Spleen (tissue), 11 donors: ENCODE measurements around the gene IQGAP2. TPM values are rescaled to one million over a fixed set of nuclear protein-coding genes. Genes with fewer than 3 reads are reported as not detected.

Source experiments
- DNase-seq: peaks from one replicate; pipeline ENCODE4 v3.0.0-alpha.2; 2020
- H3K27ac ChIP-seq, 8 donors: fragments of 200-600 bp; sonication (generic) in 7 of 8; 1 replicate in 4 of 8; 2 replicates in 4 of 8; pipeline versions ENCODE4 v1.5.0 to v1.8.0; 2016 to 2021; ENCODE audit warnings: inconsistent platforms in 4 of 8, mild to moderate bottlenecking in 4 of 8, moderate library complexity in 1 of 8
- H3K27me3 ChIP-seq, 7 donors: fragments of 200-600 bp; sonication (generic) in 6 of 7; replicated peaks in 1 of 7; 1 replicate in 4 of 7; 2 replicates in 3 of 7; pipeline versions ENCODE4 v1.5.0 to v1.8.0; 2016 to 2021; ENCODE audit warnings: inconsistent platforms in 3 of 7, mild to moderate bottlenecking in 1 of 7
- H3K36me3 ChIP-seq, 6 donors: fragments of 200-600 bp; sonication (generic) in 5 of 6; 1 replicate in 4 of 6; 2 replicates in 2 of 6; pipeline versions ENCODE4 v1.5.0 to v1.8.0; 2016 to 2021; ENCODE audit warnings: inconsistent platforms in 2 of 6
- H3K4me1 ChIP-seq, 6 donors: fragments of 200-600 bp; sonication (generic) in 5 of 6; 1 replicate in 3 of 6; 2 replicates in 3 of 6; pipeline versions ENCODE4 v1.5.0 to v1.8.0; 2016 to 2021; ENCODE audit warnings: inconsistent platforms in 3 of 6
- H3K4me3 ChIP-seq, 8 donors: fragments of 200-600 bp; sonication (generic) in 7 of 8; 1 replicate in 4 of 8; 2 replicates in 4 of 8; pipeline versions ENCODE4 v1.5.0 to v1.8.0; 2016 to 2021; ENCODE audit warnings: inconsistent platforms in 4 of 8, mild to moderate bottlenecking in 4 of 8, moderate library complexity in 2 of 8
- H3K9me3 ChIP-seq, 8 donors: fragments of 200-600 bp; sonication (generic) in 7 of 8; 1 replicate in 4 of 8; 2 replicates in 4 of 8; pipeline versions ENCODE4 v1.5.0 to v1.8.0; 2016 to 2021; ENCODE audit warnings: inconsistent platforms in 4 of 8
- CTCF ChIP-seq, 11 experiments: fragments of 200-600 bp in 7 of 11; fragments of 450-650 bp in 4 of 11; sonication (generic) in 4 of 11; IDR thresholded peaks in 8 of 11; conservative IDR thresholded peaks in 3 of 11; 1 replicate in 7 of 11; 2 replicates in 4 of 11; pipeline versions ENCODE4 v1.4.0 to v1.8.0; 2016 to 2021; ENCODE audit warnings: antibody characterized with exemption in 11 of 11, inconsistent platforms in 4 of 11, mild to moderate bottlenecking in 1 of 11
- POLR2A ChIP-seq, 3 donors: fragments of 450-650 bp; IDR thresholded peaks; one replicate each; pipeline ENCODE4 v1.5.1; 2017; ENCODE audit warnings: antibody characterized with exemption in 3 of 3, mild to moderate bottlenecking in 1 of 3
- POLR2AphosphoS5 ChIP-seq, 3 donors: sonication (generic); formaldehyde crosslinking; IDR thresholded peaks; one replicate each; pipeline ENCODE4 v1.5.1; 2017; ENCODE audit warnings: antibody characterized with exemption in 3 of 3
- WGBS, 5 donors: extraction: QIAGEN DNeasy Blood & Tissue Kit in 3 of 5; methylation state at CpG; one replicate each; pipeline versions ENCODE4 v1.1.5 to v1.1.7; 2013 to 2018; 5-methylcytosine and 5-hydroxymethylcytosine counted together
- intact Hi-C: fragments of 100-400 bp; cut with DNase I; formaldehyde crosslinking; loops from one replicate; pipeline ENCODE4 v1.15.0; 2023; ENCODE audit warnings: low total_unique reads
- polyA plus RNA-seq, 3 donors: library from polyadenylated mRNA; stranded (reverse); fragments of 200-250 nt; gene quantifications; one replicate each; pipeline ENCODE4 v1.2.1, GENCODE V29; 2013
- total RNA-seq, 7 donors: library from RNA; depleted of rRNA in 3 of 7; stranded (reverse); fragments of >200 nt in 3 of 7; fragmentation: NEBNext Ultra II Directional in 4 of 7; extraction: Animal tissue kit (Norgen Biotek cat#: 25700) in 4 of 7; gene quantifications; one replicate each; pipeline versions ENCODE4 v1.1.0 to v1.2.1, GENCODE V29; 2016 to 2021
- donor health status: healthy with polysubstance abuse.
- donor health status: DM: no; HTN: no; CAD: no; lungs with moderate emphysema.
- donor health status: DM: no; HTN: no; CAD: no.
- donor health status: Bipolar disorder and iron deficiency.
- donor health status: healthy.
- donor health status: DM: no; HTN: no; CAD: no.
- donor health status: DM: yes; HTN: yes; CAD: no.

Gene IQGAP2
- total and polyA plus RNA-seq, 10 donors, result 9.3 to 83.6 (median 52.8) TPM

DNA sequence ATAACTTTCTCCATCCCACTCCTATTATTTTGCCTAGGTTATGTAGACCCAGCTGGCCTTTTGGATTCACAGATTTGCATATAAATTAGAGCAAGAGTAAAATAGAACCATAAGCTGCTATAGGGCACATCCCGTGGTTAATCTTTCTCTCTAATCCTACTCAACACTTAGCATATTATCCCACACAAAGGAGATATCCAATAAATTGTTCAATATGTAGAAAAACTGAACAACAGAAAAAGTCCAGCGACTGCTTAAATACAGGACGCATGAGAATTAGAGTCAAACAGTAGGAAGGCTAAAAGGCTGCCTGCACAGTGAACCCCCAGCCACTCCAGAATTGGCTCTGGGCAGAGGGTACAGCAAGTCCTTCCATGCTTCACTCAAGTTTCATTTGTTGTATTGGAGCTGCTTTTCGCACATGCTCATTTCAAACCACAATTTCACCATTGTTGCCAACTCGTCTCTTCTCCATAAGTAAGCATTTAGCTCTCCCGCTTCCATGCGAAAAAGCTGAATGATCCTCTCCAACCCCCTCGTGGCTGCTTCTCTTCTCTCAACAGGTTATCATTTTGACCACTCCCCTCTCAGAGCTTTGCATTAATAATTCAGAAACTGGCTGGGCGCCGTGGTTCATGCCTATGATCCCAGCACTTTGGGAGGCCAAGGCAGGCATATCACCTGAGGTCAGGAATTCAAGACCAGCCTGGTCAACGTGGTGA lies 14.1 kb upstream of the IQGAP2 start:
- Histone ChIP-seq H3K27ac (no peak overlapping the region), H3K4me1 (peaks cover 0 to 25% (median 14%) of the 10 kb centered on the region in 6 donors), H3K36me3 (no peaks in the 10 kb centered on the region), H3K27me3 (no peaks in the 10 kb centered on the region), H3K9me3 (no peaks in the 10 kb centered on the region), H3K4me3 (no peak overlapping the region)
- intact Hi-C loops, result no loop called here
- TF ChIP-seq POLR2AphosphoS5 (IDR thresholded peaks at IDR 0.05) (no peak), CTCF (IDR thresholded peaks at IDR 0.05 in 8 of 11, conservative IDR thresholded peaks at IDR 0.05 in 3 of 11) (no peak), POLR2A (IDR thresholded peaks at IDR 0.05) (no peak)
- no peak for DNase-seq
- 86 to 92% (median 91%) methylated on average over 11 of the region's 11 CpGs for WGBS, 5 donors

DNA sequence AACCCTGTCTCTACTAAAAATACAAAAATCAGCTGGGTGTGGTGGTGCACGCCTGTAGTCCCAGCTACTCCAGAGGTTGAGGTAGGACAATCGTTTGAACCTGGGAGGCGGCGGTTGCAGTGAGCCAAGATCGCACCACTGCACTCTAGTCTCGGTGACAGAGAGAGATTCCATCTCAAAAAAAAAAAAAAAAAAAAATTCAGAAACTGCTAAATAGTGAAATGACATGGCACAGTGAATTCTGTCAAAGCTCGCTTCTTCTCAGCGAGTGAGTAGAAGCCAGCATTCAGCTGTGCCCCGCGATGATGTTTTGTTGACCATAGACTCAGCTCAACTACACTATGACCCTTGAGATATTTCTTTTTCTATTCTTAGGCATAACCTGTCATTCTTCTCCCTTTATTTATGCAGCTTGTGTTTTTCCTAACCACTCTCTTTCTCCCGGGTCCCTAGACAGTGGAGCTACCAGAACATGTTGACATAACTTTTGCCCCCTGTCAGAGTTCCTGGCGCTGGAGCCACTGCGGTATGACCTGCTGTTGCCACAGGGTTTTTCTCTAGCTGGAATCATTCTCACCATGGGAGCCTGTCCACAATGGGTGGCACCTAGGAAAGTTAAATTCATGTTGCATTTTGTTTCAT lies 13.5 kb upstream of the IQGAP2 start:
- peaks cover 0 to 25% (median 14%) of the 10 kb centered on the region in 6 donors for H3K4me1 ChIP-seq
- WGBS, 5 donors, result 83 to 91% (median 87%) methylated on average over 13 of the region's 13 CpGs
- H3K27ac ChIP-seq, result no peak overlapping the region
- H3K4me3 ChIP-seq, result no peak overlapping the region
- TF ChIP-seq POLR2AphosphoS5 (IDR thresholded peaks at IDR 0.05), result no peak
- no peak for TF ChIP-seq POLR2A (IDR thresholded peaks at IDR 0.05)
- TF ChIP-seq CTCF (IDR thresholded peaks at IDR 0.05 in 8 of 11, conservative IDR thresholded peaks at IDR 0.05 in 3 of 11), result no peak
- H3K9me3 ChIP-seq, result no peaks in the 10 kb centered on the region
- intact Hi-C loops, result no loop called here
- H3K27me3 ChIP-seq, result no peaks in the 10 kb centered on the region
- no peak for DNase-seq
- H3K36me3 ChIP-seq, result no peaks in the 10 kb centered on the region

DNA sequence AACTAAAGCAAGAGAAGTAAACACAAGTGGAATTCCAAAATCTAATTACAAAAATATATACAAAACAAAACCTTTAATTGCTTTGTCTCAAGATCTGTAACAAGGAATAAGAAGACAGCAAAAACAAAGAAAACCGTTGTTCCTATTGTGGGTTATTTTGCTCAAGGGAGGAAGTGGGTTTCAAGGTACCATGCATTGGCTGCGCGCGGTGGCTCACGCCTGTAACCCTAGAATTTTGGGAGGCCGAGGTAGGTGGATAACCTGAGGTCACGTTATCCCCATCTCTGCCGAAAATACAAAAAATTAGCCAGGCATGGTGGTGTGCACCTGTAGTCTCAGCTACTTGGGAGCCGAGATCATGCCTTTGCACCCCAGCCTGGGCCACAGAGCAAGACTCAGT lies 12.1 kb upstream of the IQGAP2 start:
- 31 to 59% (median 45%) methylated on average over 9 of the region's 9 CpGs for WGBS, 5 donors
- Histone ChIP-seq H3K9me3 (no peaks in the 10 kb centered on the region), H3K27me3 (no peaks in the 10 kb centered on the region), H3K4me3 (no peak overlapping the region), H3K4me1 (peaks cover 0 to 25% (median 14%) of the 10 kb centered on the region in 6 donors), H3K36me3 (no peaks in the 10 kb centered on the region), H3K27ac (peak overlapping the region in 3 of 8 donors; percentile 29 to 41 (median 34))
- intact Hi-C loops, result no loop called here
- TF ChIP-seq POLR2AphosphoS5 (IDR thresholded peaks at IDR 0.05) (no peak), POLR2A (IDR thresholded peaks at IDR 0.05) (no peak), CTCF (IDR thresholded peaks at IDR 0.05 in 8 of 11, conservative IDR thresholded peaks at IDR 0.05 in 3 of 11) (no peak)
- DNase-seq, result no peak

DNA sequence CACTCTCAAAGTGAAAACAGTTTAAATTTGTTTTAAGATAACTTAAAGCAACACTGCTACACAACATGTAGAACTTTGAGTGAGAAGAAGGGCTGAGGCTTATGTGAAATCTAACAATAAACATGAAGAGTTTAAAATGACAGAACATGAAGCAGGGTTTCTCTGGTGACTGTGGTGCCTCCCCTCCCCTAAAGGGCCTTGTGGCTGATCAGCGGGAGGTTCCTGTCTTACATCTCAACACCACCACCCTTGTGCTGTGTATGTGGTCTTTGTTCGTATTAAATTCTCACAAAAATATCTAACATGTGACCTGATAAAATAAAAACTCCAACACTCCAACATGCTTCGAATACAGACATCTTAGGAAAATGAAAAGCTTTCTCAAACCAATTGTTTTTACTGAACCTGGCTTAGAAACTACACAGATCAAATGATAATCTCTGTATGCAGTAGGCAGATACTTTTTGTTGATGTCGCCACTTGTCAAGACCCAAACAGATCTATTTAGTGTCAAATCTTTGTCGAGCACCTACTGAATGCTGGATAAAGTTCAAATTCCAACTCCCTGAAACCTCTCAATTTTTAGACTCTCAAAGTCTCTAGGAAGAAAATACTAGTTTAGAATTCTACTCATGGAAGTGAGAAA lies 9.9 kb upstream of the IQGAP2 start:
- H3K9me3 ChIP-seq, result no peaks in the 10 kb centered on the region
- H3K27ac ChIP-seq, result no peak overlapping the region
- intact Hi-C loops, result no loop called here
- TF ChIP-seq POLR2AphosphoS5 (IDR thresholded peaks at IDR 0.05), result no peak
- TF ChIP-seq POLR2A (IDR thresholded peaks at IDR 0.05), result no peak
- no peak for TF ChIP-seq CTCF (IDR thresholded peaks at IDR 0.05 in 8 of 11, conservative IDR thresholded peaks at IDR 0.05 in 3 of 11)
- H3K4me3 ChIP-seq, result no peak overlapping the region
- peaks cover 0 to 25% (median 14%) of the 10 kb centered on the region in 6 donors for H3K4me1 ChIP-seq
- H3K36me3 ChIP-seq, result no peaks in the 10 kb centered on the region
- 59 to 73% (median 63%) methylated on average over 5 of the region's 5 CpGs for WGBS, 5 donors
- H3K27me3 ChIP-seq, result no peaks in the 10 kb centered on the region
- DNase-seq, result no peak
